HCT116 (cell line): ENCODE measurements around the gene SDK1. TPM values are rescaled to one million over a fixed set of nuclear protein-coding genes. Genes with fewer than 3 reads are reported as not detected.

Source experiments
- ATAC-seq: fragments of 200-7000 bp; cut with Tn5 transposase; 2 replicates; pipeline ENCODE4 v1.9.1; 2020; ENCODE audit warnings: mild to moderate bottlenecking, moderate library complexity
- BruUV-seq: library from RNA; stranded (reverse); fragments of 400-500 nt; replicated peaks from 2 replicates; lab custom pipeline; 2021; lab: Mats Ljungman, UMichigan
- CTCF ChIA-PET: fragments of 300-600 bp; sonication (Branson Sonifier 250); formaldehyde crosslinking; loops from one replicate; lab custom pipeline; 2021; ENCODE audit warnings: antibody characterized with exemption; lab: Charles Lee
- POLR2A ChIA-PET: fragments of 300-600, 350-600 bp; sonication (Branson Sonifier 250); formaldehyde crosslinking; loops from one replicate; lab custom pipeline; 2021; ENCODE audit warnings: antibody characterized with exemption; lab: Charles Lee
- RAD21 ChIA-PET, 2 experiments: fragments of 300-600 bp; sonication (Branson Sonifier 250); formaldehyde crosslinking; loops; one replicate each; lab custom pipeline; 2023; ENCODE audit warnings: low total read pairs in 2 of 2; ENCODE audit not compliant: uncharacterized antibody in 2 of 2, unreplicated experiment in 2 of 2, low non-redundant PET in 1 of 2; lab: Charles Lee
- DNase-seq: peaks from one replicate; pipeline ENCODE4 v3.0.0-alpha.2; 2010; ENCODE audit warnings: low read depth, low spot score
- H2AFZ ChIP-seq: fragments of 200-600 bp; shearing (Covaris generic), sonication (generic); 2 replicates; pipeline ENCODE4 v1.6.1; 2017; ENCODE audit warnings: low read depth, mixed run types, mixed read lengths, antibody characterized with exemption, low read length; ENCODE audit not compliant: poor library complexity, severe bottlenecking
- H3K27ac ChIP-seq: 2 replicates; pipeline ENCODE4 v1.5.1; 2012; ENCODE audit warnings: low read depth, low read length
- H3K27me3 ChIP-seq: fragments of 200-600 bp; sonication (generic); 2 replicates; pipeline ENCODE4 v1.6.1; 2016; ENCODE audit warnings: mixed run types, low read length, mixed read lengths; ENCODE audit not compliant: insufficient read depth
- H3K36me3 ChIP-seq, 2 experiments: fragments of 200-500 bp in 1 of 2; fragments of 200-600 bp in 1 of 2; sonication (Bioruptor generic) in 1 of 2; sonication (generic) in 1 of 2; 2 replicates each; pipeline versions ENCODE4 v1.5.1 to v1.6.1; 2014 to 2016; ENCODE audit warnings: low read length in 2 of 2, inconsistent platforms in 1 of 2, mixed read lengths in 1 of 2, mixed run types in 1 of 2; ENCODE audit not compliant: insufficient read depth in 2 of 2, control insufficient read depth in 1 of 2
- H3K4me1 ChIP-seq, 2 experiments: fragments of 200-600 bp in 1 of 2; sonication (generic) in 1 of 2; 2 replicates each; pipeline versions ENCODE4 v1.5.1 to v1.6.1; 2012 to 2017; ENCODE audit warnings: low read length in 2 of 2, inconsistent platforms in 1 of 2, mild to moderate bottlenecking in 1 of 2, mixed read lengths in 1 of 2, mixed run types in 1 of 2, moderate library complexity in 1 of 2; ENCODE audit not compliant: insufficient read depth in 2 of 2, control insufficient read depth in 1 of 2
- H3K4me2 ChIP-seq: fragments of 200-600 bp; sonication (generic); 2 replicates; pipeline ENCODE4 v1.6.1; 2017; ENCODE audit warnings: mixed run types, low read length, mixed read lengths
- H3K4me3 ChIP-seq, 2 experiments: fragments of 200-600 bp in 1 of 2; sonication (generic) in 1 of 2; replicated peaks in 1 of 2; 2 replicates each; pipeline ENCODE4 v1.5.1; 2011 to 2016; ENCODE audit warnings: low read length in 2 of 2, control low read depth in 1 of 2, low read depth in 1 of 2, mild to moderate bottlenecking in 1 of 2, mixed read lengths in 1 of 2, mixed run types in 1 of 2
- H3K79me2 ChIP-seq: fragments of 200-600 bp; sonication (generic); 2 replicates; pipeline ENCODE4 v1.6.1; 2017; ENCODE audit warnings: mild to moderate bottlenecking, mixed run types, low read length, moderate library complexity, mixed read lengths; ENCODE audit not compliant: insufficient read depth
- H3K9ac ChIP-seq: fragments of 200-600 bp; sonication (generic); 2 replicates; pipeline ENCODE4 v1.6.1; 2016; ENCODE audit warnings: low read length, mixed read lengths
- H3K9me2 ChIP-seq: fragments of 200-600 bp; sonication (generic), shearing (Covaris generic); 2 replicates; pipeline ENCODE4 v1.6.1; 2017; ENCODE audit warnings: mixed run types, mild to moderate bottlenecking, moderate library complexity; ENCODE audit not compliant: insufficient read depth
- H3K9me3 ChIP-seq, 2 experiments: fragments of 200-500 bp in 1 of 2; fragments of 200-600 bp in 1 of 2; sonication (Bioruptor generic) in 1 of 2; sonication (generic) in 1 of 2; 2 replicates each; pipeline ENCODE4 v1.6.1; 2014 to 2017; ENCODE audit warnings: low read length in 2 of 2, mixed read lengths in 2 of 2, inconsistent platforms in 1 of 2, low read depth in 1 of 2, mild to moderate bottlenecking in 1 of 2, mixed run types in 1 of 2, moderate library complexity in 1 of 2; ENCODE audit not compliant: control insufficient read depth in 1 of 2, insufficient read depth in 1 of 2
- H4K20me1 ChIP-seq: fragments of 200-600 bp; sonication (generic), shearing (Covaris generic); 2 replicates; pipeline ENCODE4 v1.6.1; 2017; ENCODE audit warnings: mixed run types, mild to moderate bottlenecking, moderate library complexity; ENCODE audit not compliant: insufficient read depth
- CEBPB ChIP-seq: IDR thresholded peaks from 2 replicates; pipeline ENCODE4 v1.6.1; 2012; ENCODE audit warnings: low read depth
- CTCF ChIP-seq, 3 experiments: fragments of 200-600 bp in 1 of 3; sonication (generic) in 1 of 3; IDR thresholded peaks in 2 of 3; conservative IDR thresholded peaks in 1 of 3; 2 replicates each; pipeline ENCODE4 v1.5.1; 2012 to 2017; ENCODE audit warnings: low read depth in 2 of 3, low read length in 2 of 3, antibody characterized with exemption in 1 of 3, borderline replicate concordance in 1 of 3, control low read depth in 1 of 3, mild to moderate bottlenecking in 1 of 3, mixed read lengths in 1 of 3, mixed run types in 1 of 3, moderate library complexity in 1 of 3; ENCODE audit not compliant: insufficient read depth in 1 of 3
- EGR1 ChIP-seq: IDR thresholded peaks from 2 replicates; pipeline ENCODE4 v1.6.1; 2012; ENCODE audit warnings: low read depth
- EZH2 ChIP-seq: fragments of 200-600 bp; sonication (generic); IDR thresholded peaks from 2 replicates; pipeline ENCODE4 v1.6.1; 2017; ENCODE audit warnings: antibody characterized with exemption, mixed run types
- EZH2phosphoT487 ChIP-seq: fragments of 200-600 bp; IDR thresholded peaks from 2 replicates; pipeline ENCODE4 v1.6.1; 2018; ENCODE audit warnings: antibody characterized with exemption, borderline replicate concordance
- POLR2AphosphoS5 ChIP-seq: IDR thresholded peaks from 2 replicates; pipeline ENCODE4 v1.6.1; 2011; ENCODE audit warnings: mild to moderate bottlenecking, low read depth, low read length, moderate library complexity
- SRF ChIP-seq: IDR thresholded peaks from 2 replicates; pipeline ENCODE4 v1.6.1; 2012; ENCODE audit warnings: low read depth
- TCF7L2 ChIP-seq: IDR thresholded peaks from 2 replicates; pipeline ENCODE4 v1.7.0; 2011; ENCODE audit warnings: borderline replicate concordance, inconsistent platforms; ENCODE audit not compliant: insufficient read depth, insufficient read length; ENCODE audit errors: extremely low read depth
- intact Hi-C: fragments of 100-400 bp; cut with micrococcal nuclease; formaldehyde crosslinking; loops from 2 replicates; pipeline ENCODE4 v1.10.0; 2022
- total RNA-seq: library from RNA; stranded (reverse); gene quantifications from one replicate; pipeline ENCODE4 v1.2.1, GENCODE V29; 2021; ENCODE audit not compliant: unreplicated experiment

SDK1 gene
- total RNA-seq, 1 experiment from 2014 or later, result 0.05 TPM

- no peaks in the 10 kb centered on the region for H3K9me2 ChIP-seq
- POLR2A ChIA-PET, result no interaction called here
- TF ChIP-seq EGR1 (no peak), SRF (no peak), CTCF (IDR thresholded peaks at IDR 0.05 in 2 of 3, conservative IDR thresholded peaks at IDR 0.05 in 1 of 3; ENCODE audit: borderline replicate concordance in 1 of 3, insufficient read depth in 1 of 3, low read depth in 2 of 3, low read length in 2 of 3) (no peak), CEBPB (no peak), EZH2phosphoT487 (no peak), TCF7L2 (no peak), EZH2 (no peak), POLR2AphosphoS5 (no peak)
- TF ChIP-seq, all 23 proteins: peak for 0
- Histone ChIP-seq H3K9me3 (no peaks in the 10 kb centered on the region), H3K27me3 (no peaks in the 10 kb centered on the region; the same call in 1 of the 2 replicates), H3K4me1 (no peaks in the 10 kb centered on the region), H3K9ac (no peak overlapping the region), H2AFZ (no peak overlapping the region), H3K4me2 (no peak overlapping the region), H3K27ac (no peak overlapping the region), H3K36me3 (no peaks in the 10 kb centered on the region), H3K4me3 (no peak overlapping the region), H4K20me1 (no peaks in the 10 kb centered on the region), H3K79me2 (no peaks in the 10 kb centered on the region)
- DNase-seq (no peak), ATAC-seq (no peak)
- ChIA-PET CTCF (no interaction called here), RAD21 (no interaction called here)
- no TSS peak for BruUV-seq
- intact Hi-C loops, result no loop called here
These were observed 21.8 kb upstream of the SDK1 start for GRCh38 chr7:3279147-3279818.
